SU-DHL-6 (cell line): ENCODE data around the gene HECW1.

ENCODE experiments used
- EZH2phosphoT487 ChIP-seq: fragments of 200-600 bp; sonication (generic), shearing (Covaris generic); conservative IDR thresholded peaks from 2 replicates; pipeline ENCODE4 v1.6.1; 2018; ENCODE audit warnings: mild to moderate bottlenecking, antibody characterized with exemption, low read length, moderate library complexity, mixed read lengths
- TF ChIP-seq, protein P1 (sequence below): fragments of 200-600 bp; sonication (generic); IDR thresholded peaks from one replicate; pipeline ENCODE4 v1.5.1; 2017; ENCODE audit warnings: antibody characterized with exemption, mild to moderate bottlenecking, low read length, moderate library complexity; ENCODE audit not compliant: insufficient read depth, poor library complexity, severe bottlenecking

DNA sequence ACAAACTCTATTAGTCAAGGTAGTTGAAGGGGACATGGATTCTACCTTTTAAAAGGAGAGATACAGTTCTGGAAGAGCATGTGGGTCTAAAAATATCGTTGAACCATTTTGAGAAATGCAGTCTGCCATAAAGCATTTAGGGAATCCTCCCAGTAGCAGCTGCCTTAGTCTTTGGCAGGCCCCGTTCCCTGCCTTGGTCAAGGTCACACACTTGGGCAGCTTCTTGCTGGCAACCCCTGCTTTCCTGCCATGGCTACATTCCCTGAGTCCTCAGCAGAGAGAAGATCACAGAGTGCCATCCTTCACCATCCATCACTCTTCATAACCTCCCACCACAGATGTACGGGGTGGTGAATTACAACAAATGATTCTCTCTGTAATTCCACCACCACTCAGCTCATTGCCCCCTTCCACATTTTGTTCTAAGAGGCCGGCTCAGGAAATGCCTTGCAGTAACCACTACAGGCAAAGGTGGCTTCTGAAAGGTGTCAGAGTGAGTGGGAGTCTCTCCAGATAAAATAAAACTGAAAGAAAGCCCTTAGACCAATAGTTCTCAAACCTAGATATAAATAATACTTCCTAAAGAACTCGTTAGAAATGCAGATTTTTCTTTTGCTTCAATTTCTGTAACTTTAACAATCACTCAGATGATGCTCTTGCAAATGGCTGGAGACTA, 349.0 kb downstream of the HECW1 start:
- TF ChIP-seq, protein P1, sequence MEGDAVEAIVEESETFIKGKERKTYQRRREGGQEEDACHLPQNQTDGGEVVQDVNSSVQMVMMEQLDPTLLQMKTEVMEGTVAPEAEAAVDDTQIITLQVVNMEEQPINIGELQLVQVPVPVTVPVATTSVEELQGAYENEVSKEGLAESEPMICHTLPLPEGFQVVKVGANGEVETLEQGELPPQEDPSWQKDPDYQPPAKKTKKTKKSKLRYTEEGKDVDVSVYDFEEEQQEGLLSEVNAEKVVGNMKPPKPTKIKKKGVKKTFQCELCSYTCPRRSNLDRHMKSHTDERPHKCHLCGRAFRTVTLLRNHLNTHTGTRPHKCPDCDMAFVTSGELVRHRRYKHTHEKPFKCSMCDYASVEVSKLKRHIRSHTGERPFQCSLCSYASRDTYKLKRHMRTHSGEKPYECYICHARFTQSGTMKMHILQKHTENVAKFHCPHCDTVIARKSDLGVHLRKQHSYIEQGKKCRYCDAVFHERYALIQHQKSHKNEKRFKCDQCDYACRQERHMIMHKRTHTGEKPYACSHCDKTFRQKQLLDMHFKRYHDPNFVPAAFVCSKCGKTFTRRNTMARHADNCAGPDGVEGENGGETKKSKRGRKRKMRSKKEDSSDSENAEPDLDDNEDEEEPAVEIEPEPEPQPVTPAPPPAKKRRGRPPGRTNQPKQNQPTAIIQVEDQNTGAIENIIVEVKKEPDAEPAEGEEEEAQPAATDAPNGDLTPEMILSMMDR: no peak
- TF ChIP-seq EZH2phosphoT487: no peak
